Esophagus (tissue), 2 donors: ENCODE results near the gene RIGI. TPM values are rescaled to one million over a fixed set of nuclear protein-coding genes. Genes with fewer than 3 reads are reported as not detected.
A peak's percentile ranks its signal among the peaks of the same experiment; 100 is the strongest.

ENCODE experiments used
- H3K27ac ChIP-seq, 2 donors: one replicate each; pipeline ENCODE4 v1.5.1; 2013; ENCODE audit warnings: low read depth in 2 of 2, mild to moderate bottlenecking in 2 of 2, inconsistent platforms in 1 of 2, low read length in 1 of 2, moderate library complexity in 1 of 2
- H3K27me3 ChIP-seq, 2 donors: one replicate each; pipeline ENCODE4 v1.6.1; 2013; ENCODE audit warnings: low read length in 2 of 2, control low read depth in 1 of 2, mild to moderate bottlenecking in 1 of 2; ENCODE audit not compliant: insufficient read depth in 2 of 2, control insufficient read depth in 1 of 2
- H3K36me3 ChIP-seq, 2 donors: one replicate each; pipeline ENCODE4 v1.6.1; 2013; ENCODE audit warnings: low read length in 1 of 2; ENCODE audit not compliant: control insufficient read depth in 2 of 2, insufficient read depth in 2 of 2
- H3K4me1 ChIP-seq, 2 donors: one replicate each; pipeline ENCODE4 v1.6.1; 2013; ENCODE audit warnings: low read length in 1 of 2; ENCODE audit not compliant: control insufficient read depth in 2 of 2, insufficient read depth in 2 of 2
- H3K4me3 ChIP-seq, 2 donors: one replicate each; pipeline ENCODE4 v1.5.1; 2013; ENCODE audit warnings: low read length in 2 of 2, mild to moderate bottlenecking in 2 of 2, low read depth in 1 of 2, moderate library complexity in 1 of 2
- H3K9me3 ChIP-seq, 2 donors: one replicate each; pipeline ENCODE4 v1.6.1; 2013; ENCODE audit warnings: mild to moderate bottlenecking in 2 of 2, low read depth in 1 of 2, low read length in 1 of 2, moderate library complexity in 1 of 2; ENCODE audit not compliant: control insufficient read depth in 2 of 2, insufficient read depth in 1 of 2
- WGBS, 2 donors: extraction: QIAGEN DNeasy Blood & Tissue Kit; methylation state at CpG; one replicate each; pipeline ENCODE4 v1.1.7; 2013; 5-methylcytosine and 5-hydroxymethylcytosine counted together
- polyA plus RNA-seq, 2 donors: library from polyadenylated mRNA; stranded (reverse); fragments of 200-250 nt; gene quantifications; one replicate each; pipeline ENCODE4 v1.2.3, GENCODE V29; 2013
- donor health status: healthy with polysubstance abuse.
- donor health status: Bipolar disorder and iron deficiency.

The RIGI gene
- polyA plus RNA-seq, 2 donors: 4.5 to 4.7 TPM

DNA sequence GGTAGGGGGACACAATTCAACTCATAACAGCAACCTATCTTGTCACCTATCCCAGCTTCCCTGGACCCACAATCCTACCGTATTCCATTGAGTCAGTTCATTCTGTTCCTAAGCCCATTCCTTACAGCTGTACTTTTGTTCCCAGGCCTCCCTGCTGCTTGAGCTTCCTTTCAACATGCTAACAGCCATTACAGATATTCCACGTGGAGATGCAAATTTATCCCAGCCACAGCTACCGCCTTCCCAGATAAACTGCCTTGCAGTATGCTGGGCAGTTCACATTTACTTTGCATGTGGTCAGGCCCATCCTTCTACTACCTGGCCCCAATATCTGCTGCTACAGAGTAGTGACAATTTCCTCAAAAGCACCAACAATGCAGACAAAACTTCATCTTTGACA lies 23.0 kb downstream of the RIGI start:
- H3K27me3 ChIP-seq: no peaks in the 10 kb centered on the region
- H3K36me3 ChIP-seq: no peaks in the 10 kb centered on the region
- no peak overlapping the region for H3K4me3 ChIP-seq
- peak overlapping the region; percentile 49 to 67 for H3K27ac ChIP-seq
- peaks cover 0 to 2% of the 10 kb centered on the region in 2 donors for H3K4me1 ChIP-seq
- WGBS, 2 donors: 90 to 92% methylated on average over 3 of the region's 3 CpGs
- H3K9me3 ChIP-seq: no peaks in the 10 kb centered on the region

DNA sequence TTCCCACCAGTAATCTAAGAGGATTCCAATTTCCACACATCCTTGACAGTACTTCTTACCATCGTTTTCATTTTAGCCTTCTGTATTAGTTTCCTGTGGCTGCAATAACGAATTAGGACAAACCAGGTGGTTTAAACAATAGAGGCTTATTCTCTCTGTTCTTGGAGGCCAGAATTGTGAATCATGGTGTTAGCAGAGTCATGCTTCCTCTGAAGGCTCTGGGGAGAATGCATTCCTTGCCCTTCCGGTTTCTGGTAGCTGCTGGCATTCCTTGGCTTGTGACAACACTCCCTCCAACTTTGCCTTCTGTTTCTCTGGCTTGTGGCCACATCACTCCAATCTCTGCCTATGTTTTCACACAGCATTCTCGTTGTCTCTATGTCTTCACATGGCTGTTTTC lies 23.5 kb downstream of the RIGI start:
- H3K36me3 ChIP-seq: no peaks in the 10 kb centered on the region
- WGBS, 2 donors: 37 to 54% methylated on average over 4 of the region's 4 CpGs
- no peaks in the 10 kb centered on the region for H3K9me3 ChIP-seq
- H3K27ac ChIP-seq: peak overlapping the region; percentile 38 to 67
- H3K4me3 ChIP-seq: no peak overlapping the region
- peaks cover 0 to 2% of the 10 kb centered on the region in 2 donors for H3K4me1 ChIP-seq
- no peaks in the 10 kb centered on the region for H3K27me3 ChIP-seq

DNA sequence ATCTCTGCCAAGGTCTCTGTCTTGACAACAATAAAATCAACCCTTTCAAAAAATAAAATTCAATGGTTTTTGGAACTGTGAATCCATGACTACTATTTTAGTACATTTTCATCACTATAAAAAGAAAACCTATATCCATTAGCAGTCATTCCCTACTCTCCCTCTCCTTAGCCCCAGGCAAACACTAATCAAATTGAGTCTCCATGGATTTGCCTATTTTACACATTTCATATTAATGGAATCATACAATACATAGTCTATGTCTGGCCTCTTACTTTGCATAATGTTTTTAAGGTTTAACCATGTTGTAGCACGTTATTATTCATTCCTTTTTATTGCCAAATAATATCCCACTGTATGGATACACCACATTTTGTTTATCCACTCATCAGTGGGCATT lies 24.1 kb downstream of the RIGI start:
- Histone ChIP-seq H3K9me3 (no peaks in the 10 kb centered on the region), H3K27ac (no peak overlapping the region), H3K36me3 (no peaks in the 10 kb centered on the region), H3K27me3 (no peaks in the 10 kb centered on the region), H3K4me3 (no peak overlapping the region), H3K4me1 (peaks cover 0 to 2% of the 10 kb centered on the region in 2 donors)
- 77 to 79% methylated on average over 1 of the region's 1 CpG for WGBS, 2 donors

DNA sequence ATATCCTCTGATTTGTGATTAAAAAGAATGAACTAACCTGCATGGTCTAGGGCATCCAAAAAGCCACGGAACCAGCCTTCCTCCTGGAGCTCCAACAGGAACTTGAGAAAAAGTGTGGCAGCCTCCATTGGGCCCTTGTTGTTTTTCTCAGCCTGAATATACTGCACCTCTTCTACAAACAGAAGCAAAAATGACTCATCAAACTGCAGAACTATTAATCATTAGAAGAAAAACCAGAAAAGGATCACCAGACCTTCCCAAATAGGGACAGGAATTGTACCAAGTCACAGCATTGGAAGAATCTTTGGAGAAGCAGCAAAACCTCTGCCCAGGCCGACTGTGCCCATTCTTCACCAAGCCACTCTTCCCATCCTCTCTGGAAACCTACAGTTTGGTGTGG lies 25.2 kb downstream of the RIGI start:
- Histone ChIP-seq H3K4me3 (no peak overlapping the region), H3K27ac (peak overlapping the region; percentile 68 to 87), H3K27me3 (no peaks in the 10 kb centered on the region), H3K36me3 (no peaks in the 10 kb centered on the region), H3K4me1 (peaks cover 0 to 2% of the 10 kb centered on the region in 2 donors), H3K9me3 (no peaks in the 10 kb centered on the region)
- WGBS, 2 donors: 56 to 62% methylated on average over 2 of the region's 2 CpGs

DNA sequence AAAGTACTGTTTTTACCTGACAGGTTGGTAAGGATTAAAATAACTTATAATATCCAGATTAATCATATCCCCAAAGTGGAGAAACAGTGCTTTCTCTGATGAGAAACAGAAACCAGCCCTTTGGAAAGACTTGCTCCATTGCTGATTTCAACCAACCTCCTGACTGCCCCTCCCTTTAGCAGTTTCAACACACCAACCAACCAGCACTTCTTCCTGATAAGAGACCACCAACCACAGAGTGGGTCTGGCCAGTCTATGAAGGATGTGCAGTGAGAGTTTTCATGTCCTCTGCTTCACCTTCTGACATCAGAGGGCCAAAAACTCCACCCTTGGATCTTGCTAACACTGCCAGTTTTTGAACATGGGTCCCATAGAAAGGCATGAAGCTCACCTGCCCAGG lies 28.1 kb downstream of the RIGI start:
- Histone ChIP-seq H3K27me3 (no peaks in the 10 kb centered on the region), H3K27ac (no peak overlapping the region), H3K4me3 (no peak overlapping the region), H3K36me3 (no peaks in the 10 kb centered on the region), H3K4me1 (no peaks in the 10 kb centered on the region), H3K9me3 (no peaks in the 10 kb centered on the region)

DNA sequence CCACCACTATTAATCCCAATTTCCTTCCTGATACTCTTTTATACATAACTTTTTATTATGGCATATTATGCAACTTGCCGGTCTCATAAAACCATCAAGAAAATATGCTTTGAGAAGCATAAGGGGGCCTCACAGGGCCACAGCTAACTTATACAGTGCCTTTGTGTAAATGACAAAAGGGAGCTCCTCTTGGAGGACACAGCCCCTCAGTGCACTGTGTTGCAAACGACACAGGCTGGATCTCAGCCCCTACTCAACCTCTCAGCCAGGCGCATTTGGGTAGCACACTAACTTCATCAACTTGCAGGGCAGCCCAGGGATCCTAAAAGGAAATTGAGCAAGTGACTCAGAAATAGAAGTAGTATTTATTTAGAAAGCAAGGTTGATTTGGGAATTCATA lies 35.4 kb downstream of the RIGI start:
- H3K4me1 ChIP-seq: no peaks in the 10 kb centered on the region
- peaks cover 6 to 10% of the 10 kb centered on the region in 2 donors for H3K36me3 ChIP-seq
- H3K4me3 ChIP-seq: no peak overlapping the region
- no peak overlapping the region for H3K27ac ChIP-seq
- H3K9me3 ChIP-seq: no peaks in the 10 kb centered on the region
- no peaks in the 10 kb centered on the region for H3K27me3 ChIP-seq
- WGBS, 2 donors: 84 to 85% methylated on average over 3 of the region's 3 CpGs

DNA sequence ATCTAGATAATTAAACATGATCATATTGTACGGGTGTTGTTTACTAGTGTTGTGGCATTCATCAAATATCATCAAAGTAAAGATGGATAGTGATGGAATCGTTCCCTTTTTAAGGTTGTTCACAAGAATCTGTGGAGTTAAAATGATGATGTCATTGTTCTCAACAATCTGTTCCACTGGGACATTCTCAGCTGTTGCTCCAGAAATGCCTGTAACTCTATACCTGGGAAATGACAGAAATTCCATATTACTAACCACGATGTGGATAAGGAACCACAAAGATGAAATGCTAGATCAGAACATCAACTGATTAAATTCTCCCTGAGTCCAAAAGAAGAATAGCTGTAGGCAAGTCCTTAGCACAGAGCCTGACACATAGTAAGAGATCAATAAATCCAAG lies 38.0 kb downstream of the RIGI start:
- Histone ChIP-seq H3K4me1 (no peaks in the 10 kb centered on the region), H3K27ac (no peak overlapping the region), H3K4me3 (no peak overlapping the region), H3K27me3 (no peaks in the 10 kb centered on the region), H3K9me3 (no peaks in the 10 kb centered on the region), H3K36me3 (peaks cover 8 to 13% of the 10 kb centered on the region in 2 donors)
- 55 to 89% methylated on average over 3 of the region's 3 CpGs for WGBS, 2 donors

DNA sequence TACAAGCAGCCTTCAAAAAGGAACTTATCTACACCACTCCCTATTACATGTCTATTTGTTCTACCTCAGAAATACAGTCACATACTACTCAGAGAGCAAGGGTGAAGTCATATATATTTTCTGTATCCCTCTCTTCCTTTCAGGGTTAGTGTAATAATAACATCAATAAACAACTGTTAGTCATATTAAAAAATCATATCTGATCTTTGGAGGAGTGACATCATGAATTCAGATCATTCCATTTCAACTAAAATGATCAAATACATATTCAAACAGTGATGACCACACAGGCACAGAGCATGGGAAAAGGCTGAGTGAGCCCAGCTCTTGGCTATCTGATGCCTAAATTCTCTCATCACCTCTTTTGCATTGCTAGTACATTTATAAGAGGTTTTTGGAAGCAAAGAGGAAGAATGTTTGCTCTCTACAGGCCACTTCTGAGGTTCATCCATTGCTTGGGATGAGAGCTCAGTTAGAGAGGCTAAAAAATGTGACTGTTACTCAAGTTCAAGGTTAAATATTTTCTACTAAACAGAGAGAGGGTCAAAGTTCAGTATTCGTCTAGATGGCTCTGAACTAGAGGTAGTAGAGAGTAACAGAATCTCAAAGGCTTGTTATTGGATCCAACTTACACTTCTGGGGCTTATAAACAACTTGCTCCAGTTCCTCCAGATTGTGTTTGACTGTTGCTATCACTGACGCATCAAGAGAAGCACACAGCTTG lies 39.0 kb downstream of the RIGI start:
- 75 to 81% methylated on average over 2 of the region's 2 CpGs for WGBS, 2 donors
- Histone ChIP-seq H3K27ac (no peak overlapping the region), H3K4me1 (no peaks in the 10 kb centered on the region), H3K9me3 (no peaks in the 10 kb centered on the region), H3K36me3 (peaks cover 8 to 13% of the 10 kb centered on the region in 2 donors), H3K27me3 (no peaks in the 10 kb centered on the region), H3K4me3 (no peak overlapping the region)

DNA sequence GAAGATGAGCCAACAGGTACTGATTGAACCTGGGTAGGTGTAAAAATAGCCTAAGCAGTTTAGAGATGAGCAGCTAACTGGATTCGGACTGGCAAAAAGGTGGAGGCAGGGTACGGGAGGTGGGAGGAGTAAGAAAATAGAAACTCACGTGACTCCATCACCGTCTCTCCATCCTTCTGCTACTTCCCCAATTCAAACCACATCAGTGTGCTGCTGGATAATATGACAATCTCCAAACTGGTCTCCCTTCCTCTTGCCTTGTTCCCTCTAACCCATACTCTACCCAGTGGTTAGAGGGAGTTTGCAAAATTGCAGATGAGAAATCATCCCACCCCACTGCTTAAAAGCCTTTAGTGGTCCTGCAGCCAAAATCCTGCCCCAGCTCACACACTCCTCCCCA lies 42.7 kb downstream of the RIGI start:
- WGBS, 2 donors: 88 to 90% methylated on average over 4 of the region's 4 CpGs
- Histone ChIP-seq H3K4me3 (no peak overlapping the region), H3K4me1 (no peaks in the 10 kb centered on the region), H3K27ac (no peak overlapping the region), H3K27me3 (no peaks in the 10 kb centered on the region), H3K9me3 (no peaks in the 10 kb centered on the region), H3K36me3 (peaks cover 8 to 10% of the 10 kb centered on the region in 2 donors)
